Activated CD8-positive, alpha-beta memory T cell treated with anti-CD3 and anti-CD28 coated beads for 36 hours (primary cell): ENCODE results near the gene AGTR1. TPM values are rescaled to one million over a fixed set of nuclear protein-coding genes. Genes with fewer than 3 reads are reported as not detected.

Experiments
- CTCF ChIA-PET: fragments of 350-600 bp; sonication (Branson Sonifier 250); formaldehyde crosslinking; loops from one replicate; lab custom pipeline; 2021; ENCODE audit warnings: antibody characterized with exemption; lab: Charles Lee
- POLR2A ChIA-PET: fragments of 350-600 bp; sonication (Branson Sonifier 250); formaldehyde crosslinking; loops from one replicate; lab custom pipeline; 2021; ENCODE audit warnings: antibody characterized with exemption; lab: Charles Lee
- total RNA-seq, 2 experiments: library from RNA; stranded (reverse); gene quantifications; one replicate each; pipeline ENCODE4 v1.2.3, GENCODE V29; 2021

The AGTR1 gene
- not detected for total RNA-seq

GRCh38 chr3:148697306-148698189 is at the start of gene AGTR1:
Gene AGTR1, plus strand, starts transcription at chr3:148697903. Its CDS starts 43,133 bp downstream, at chr3:148741036.
- CTCF ChIA-PET = no interaction called here
- POLR2A ChIA-PET = no interaction called here

- ChIA-PET POLR2A (no interaction called here), CTCF (no interaction called here)
Measured at GRCh38 chr3:148648685-148649352, 48.9 kb upstream of the AGTR1 start.

GRCh38 chr3:148651549-148651948 is 46.2 kb upstream of the AGTR1 start:
- POLR2A ChIA-PET = no interaction called here
- CTCF ChIA-PET = no interaction called here

GRCh38 chr3:148654433-148654832 is 43.3 kb upstream of the AGTR1 start:
- POLR2A ChIA-PET = no interaction called here
- CTCF ChIA-PET = no interaction called here

- ChIA-PET CTCF (no interaction called here), POLR2A (no interaction called here)
Measured at GRCh38 chr3:148657470-148657869, 40.2 kb upstream of the AGTR1 start.

GRCh38 chr3:148659512-148659911 is 38.2 kb upstream of the AGTR1 start:
- POLR2A ChIA-PET = no interaction called here
- CTCF ChIA-PET = no interaction called here

- POLR2A ChIA-PET = no interaction called here
- CTCF ChIA-PET = no interaction called here
Measured at GRCh38 chr3:148680289-148680688, 17.4 kb upstream of the AGTR1 start.

GRCh38 chr3:148681080-148681479 is 16.6 kb upstream of the AGTR1 start:
- POLR2A ChIA-PET = no interaction called here
- CTCF ChIA-PET = no interaction called here

- POLR2A ChIA-PET = no interaction called here
- CTCF ChIA-PET = no interaction called here
Measured at GRCh38 chr3:148682997-148683396, 14.7 kb upstream of the AGTR1 start.

- ChIA-PET CTCF (no interaction called here), POLR2A (no interaction called here)
Measured at GRCh38 chr3:148694116-148694515, 3.6 kb upstream of the AGTR1 start.

- CTCF ChIA-PET = no interaction called here
- POLR2A ChIA-PET = no interaction called here
Measured at GRCh38 chr3:148698190-148698810, 597 bp downstream of the AGTR1 start.

GRCh38 chr3:148705314-148705713 is 7.6 kb downstream of the AGTR1 start:
- CTCF ChIA-PET = no interaction called here
- POLR2A ChIA-PET = no interaction called here

GRCh38 chr3:148707601-148708380 is 10.1 kb downstream of the AGTR1 start:
- ChIA-PET POLR2A (no interaction called here), CTCF (no interaction called here)

GRCh38 chr3:148708409-148708808 is 10.7 kb downstream of the AGTR1 start:
- ChIA-PET POLR2A (no interaction called here), CTCF (no interaction called here)

- ChIA-PET POLR2A (interaction anchor here (0.6 kb wide), 1 partner anchor 1352 kb away, joined by 3 read pairs; no protein-coding TSS in a partner anchor), CTCF (no interaction called here)
Measured at GRCh38 chr3:148709560-148710253, 12.0 kb downstream of the AGTR1 start.

GRCh38 chr3:148710665-148711064 is 13.0 kb downstream of the AGTR1 start:
- ChIA-PET POLR2A (no interaction called here), CTCF (no interaction called here)

- ChIA-PET CTCF (no interaction called here), POLR2A (no interaction called here)
Measured at GRCh38 chr3:148711981-148712666, 14.4 kb downstream of the AGTR1 start.

GRCh38 chr3:148714521-148714920 is 16.8 kb downstream of the AGTR1 start:
- POLR2A ChIA-PET = no interaction called here
- CTCF ChIA-PET = no interaction called here
